ENCODE measurements around the gene CHN2.
A peak's percentile ranks its signal among the peaks of the same experiment; 100 is the strongest.
"Not testable (repeated sequence)": the region's sequence is repeated elsewhere in the genome, so short reads cannot be mapped to it uniquely, and the experiment has no call there.

Gene CHN2

DNA sequence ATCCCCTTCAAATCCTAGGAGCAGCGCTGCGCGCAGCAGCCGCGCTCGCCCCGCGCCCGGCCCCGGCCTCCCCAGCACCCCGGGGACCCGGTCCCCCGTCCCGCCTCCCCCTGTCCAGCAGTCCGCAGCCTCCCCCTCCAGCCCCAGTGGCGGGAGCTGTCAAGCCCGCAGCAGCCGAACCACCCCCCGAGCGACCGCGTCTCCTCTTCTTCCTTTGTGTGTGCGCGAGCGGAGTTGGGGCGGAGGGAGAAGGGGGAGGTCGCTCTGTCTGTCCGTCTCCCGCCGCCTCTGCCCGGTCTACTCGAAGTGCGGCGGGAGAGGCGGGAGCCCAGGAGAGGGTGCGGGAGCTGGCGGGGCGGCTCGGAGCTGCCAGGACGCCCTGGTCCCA, 375 bp upstream of the CHN2 start:
- Mint-ChIP-seq H3K4me1 (ENCODE audit: low read depth) (peaks cover 63% of the 10 kb centered on the region), H3K27me3 (peaks cover 20% of the 10 kb centered on the region), H3K36me3 (ENCODE audit: low read depth) (peaks cover 55% of the 10 kb centered on the region), H3K4me3 (peak overlapping the region; percentile 89), H3K9me3 (no peaks in the 10 kb centered on the region), H3K27ac (peak overlapping the region; percentile 66)
- intact Hi-C loops (cut with micrococcal nuclease), result loop anchor here (2.0 to 10.0 kb wide), 5 partner anchors 47 to 269 kb away; partner anchors contain the start of gene CPVL

DNA sequence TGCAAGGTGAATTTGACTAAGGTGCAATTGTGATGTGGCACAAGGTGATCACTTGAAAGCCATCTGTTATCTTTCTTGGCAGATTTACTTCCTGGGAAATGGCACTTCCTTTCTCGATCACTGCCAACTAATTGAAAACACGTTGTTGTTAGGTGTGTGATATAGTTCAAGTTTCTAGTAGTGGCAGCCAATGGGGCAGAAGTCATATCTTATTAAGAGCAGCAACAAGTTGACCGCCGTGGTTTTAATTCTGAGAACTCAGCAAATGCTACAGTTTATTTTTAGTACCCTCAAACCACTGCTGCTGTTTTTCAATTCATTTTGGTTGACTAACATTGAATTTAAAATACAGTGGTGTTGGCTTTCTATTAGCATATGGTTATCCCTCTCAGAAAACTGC, 1.6 kb downstream of the CHN2 start:
- peaks cover 72% of the 10 kb centered on the region for H3K4me1 Mint-ChIP-seq (ENCODE audit: low read depth)
- H3K4me3 Mint-ChIP-seq, result peak overlapping the region; percentile 26
- peaks cover 58% of the 10 kb centered on the region for H3K36me3 Mint-ChIP-seq (ENCODE audit: low read depth)
- intact Hi-C loops (cut with micrococcal nuclease), result loop anchor here (10.0 kb wide), 1 partner anchor 271 kb away; no protein-coding TSS in a partner anchor
- no peaks in the 10 kb centered on the region for H3K9me3 Mint-ChIP-seq
- H3K27me3 Mint-ChIP-seq, result peaks cover 17% of the 10 kb centered on the region
- no peak overlapping the region for H3K27ac Mint-ChIP-seq

DNA sequence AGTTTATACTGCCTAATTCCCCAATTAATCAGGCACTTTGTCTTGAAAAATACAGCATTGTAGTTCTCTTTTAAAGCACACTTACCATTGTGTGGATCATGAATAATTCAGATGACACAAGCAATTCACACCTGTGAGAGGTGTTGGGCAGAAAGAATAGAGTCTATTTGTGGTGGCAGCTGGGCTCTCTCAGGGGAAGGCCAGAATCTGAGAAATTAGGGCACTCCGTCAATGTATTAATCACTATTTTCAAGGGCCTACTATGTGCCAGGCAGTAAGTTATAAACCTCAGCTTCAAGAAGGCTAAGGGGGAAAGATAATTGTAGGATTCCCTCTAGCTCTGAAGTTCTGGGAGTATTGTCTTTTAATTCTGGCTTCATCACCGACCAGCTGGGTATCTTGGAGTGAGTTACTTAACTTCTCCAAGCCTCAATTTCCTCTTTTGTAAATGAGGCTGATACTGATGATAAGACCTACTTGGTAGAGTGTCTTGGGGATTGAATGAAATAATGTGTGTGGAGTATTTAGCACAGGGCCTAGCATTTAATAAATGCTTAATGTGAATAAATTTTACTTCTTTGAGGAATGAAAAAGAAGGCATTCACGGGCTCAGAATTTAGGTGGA, 2.5 kb downstream of the CHN2 start:
- H3K9me3 Mint-ChIP-seq, result no peaks in the 10 kb centered on the region
- intact Hi-C loops (cut with micrococcal nuclease), result loop anchor here (10.0 kb wide), 1 partner anchor 272 kb away; no protein-coding TSS in a partner anchor
- H3K27me3 Mint-ChIP-seq, result peaks cover 14% of the 10 kb centered on the region
- H3K36me3 Mint-ChIP-seq (ENCODE audit: low read depth), result peaks cover 49% of the 10 kb centered on the region
- no peak overlapping the region for H3K4me3 Mint-ChIP-seq
- H3K4me1 Mint-ChIP-seq (ENCODE audit: low read depth), result peaks cover 78% of the 10 kb centered on the region
- H3K27ac Mint-ChIP-seq, result no peak overlapping the region

DNA sequence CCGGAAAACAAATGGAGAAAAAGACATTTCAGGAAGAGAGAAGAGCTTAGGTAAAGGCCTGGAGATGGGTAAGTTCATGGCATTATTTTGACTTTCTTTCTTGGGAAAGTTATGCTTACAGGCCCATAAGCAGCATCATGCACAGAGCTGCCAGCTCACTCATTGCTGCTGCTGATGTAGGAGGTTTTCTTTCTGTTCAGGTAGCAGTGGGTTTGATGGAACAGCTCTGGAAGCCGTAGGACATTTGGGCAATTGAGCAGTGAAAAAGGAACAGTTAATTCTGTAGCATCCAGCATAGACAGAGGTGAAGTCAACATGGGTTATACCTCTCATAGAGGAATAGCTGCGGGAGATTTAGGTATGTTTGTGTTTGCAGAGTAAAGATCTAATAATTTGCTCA, 3.3 kb downstream of the CHN2 start:
- H3K27ac Mint-ChIP-seq, result no peak overlapping the region
- H3K4me1 Mint-ChIP-seq (ENCODE audit: low read depth), result peaks cover 80% of the 10 kb centered on the region
- intact Hi-C loops (cut with micrococcal nuclease), result loop anchor here (10.0 kb wide), 1 partner anchor 273 kb away; no protein-coding TSS in a partner anchor
- H3K9me3 Mint-ChIP-seq, result no peaks in the 10 kb centered on the region
- peaks cover 47% of the 10 kb centered on the region for H3K36me3 Mint-ChIP-seq (ENCODE audit: low read depth)
- no peak overlapping the region for H3K4me3 Mint-ChIP-seq
- H3K27me3 Mint-ChIP-seq, result peaks cover 11% of the 10 kb centered on the region

DNA sequence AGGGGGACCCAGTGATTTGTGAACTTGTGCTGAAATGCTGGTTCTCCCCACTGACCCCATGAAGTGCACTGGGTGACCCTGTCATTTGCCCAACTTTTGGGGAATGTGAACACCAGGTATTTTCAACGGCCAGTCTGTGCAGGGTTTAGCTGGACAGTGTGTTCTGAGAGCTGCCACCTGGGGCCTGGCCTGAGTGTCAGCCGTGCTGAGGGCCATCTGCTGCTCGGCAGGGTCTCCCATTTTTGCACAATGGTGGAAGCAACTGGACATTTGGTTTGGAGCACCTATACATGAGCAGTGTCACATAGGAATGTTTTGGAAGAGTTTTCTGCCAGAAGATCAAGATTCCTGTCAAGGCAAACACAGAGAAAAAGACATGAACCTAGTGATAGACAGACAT, 5.2 kb downstream of the CHN2 start:
- intact Hi-C loops (cut with micrococcal nuclease), result loop anchor here (10.0 kb wide), 1 partner anchor 275 kb away; no protein-coding TSS in a partner anchor
- Mint-ChIP-seq H3K4me3 (no peak overlapping the region), H3K4me1 (ENCODE audit: low read depth) (peaks cover 73% of the 10 kb centered on the region), H3K9me3 (no peaks in the 10 kb centered on the region), H3K27ac (no peak overlapping the region), H3K27me3 (no peaks in the 10 kb centered on the region), H3K36me3 (ENCODE audit: low read depth) (peaks cover 34% of the 10 kb centered on the region)

DNA sequence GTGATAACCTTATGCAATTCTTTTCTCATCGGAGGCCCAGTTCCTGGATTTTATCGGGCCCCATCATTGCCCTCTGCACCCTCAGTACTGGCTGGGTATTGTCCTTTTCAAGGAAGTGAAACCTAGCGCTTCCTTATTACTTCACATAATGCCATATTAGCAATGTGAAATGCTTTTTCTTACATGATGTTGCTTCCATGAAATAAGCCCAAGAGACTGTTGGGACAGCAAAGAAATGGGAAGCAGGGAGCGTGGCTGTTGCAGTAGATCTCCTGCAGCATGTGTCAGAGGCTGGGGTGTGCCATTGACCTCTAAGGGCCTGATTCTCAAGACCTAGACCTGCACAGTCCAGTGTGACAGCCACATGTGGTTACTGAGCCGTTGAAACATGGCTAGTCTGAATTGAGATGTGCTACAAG, 8.1 kb downstream of the CHN2 start:
- Mint-ChIP-seq H3K27me3 (no peaks in the 10 kb centered on the region), H3K36me3 (ENCODE audit: low read depth) (peaks cover 40% of the 10 kb centered on the region), H3K27ac (peak overlapping the region; percentile 65), H3K4me1 (ENCODE audit: low read depth) (peaks cover 73% of the 10 kb centered on the region), H3K9me3 (no peaks in the 10 kb centered on the region), H3K4me3 (no peak overlapping the region)
- intact Hi-C loops (cut with micrococcal nuclease), result no loop called here

DNA sequence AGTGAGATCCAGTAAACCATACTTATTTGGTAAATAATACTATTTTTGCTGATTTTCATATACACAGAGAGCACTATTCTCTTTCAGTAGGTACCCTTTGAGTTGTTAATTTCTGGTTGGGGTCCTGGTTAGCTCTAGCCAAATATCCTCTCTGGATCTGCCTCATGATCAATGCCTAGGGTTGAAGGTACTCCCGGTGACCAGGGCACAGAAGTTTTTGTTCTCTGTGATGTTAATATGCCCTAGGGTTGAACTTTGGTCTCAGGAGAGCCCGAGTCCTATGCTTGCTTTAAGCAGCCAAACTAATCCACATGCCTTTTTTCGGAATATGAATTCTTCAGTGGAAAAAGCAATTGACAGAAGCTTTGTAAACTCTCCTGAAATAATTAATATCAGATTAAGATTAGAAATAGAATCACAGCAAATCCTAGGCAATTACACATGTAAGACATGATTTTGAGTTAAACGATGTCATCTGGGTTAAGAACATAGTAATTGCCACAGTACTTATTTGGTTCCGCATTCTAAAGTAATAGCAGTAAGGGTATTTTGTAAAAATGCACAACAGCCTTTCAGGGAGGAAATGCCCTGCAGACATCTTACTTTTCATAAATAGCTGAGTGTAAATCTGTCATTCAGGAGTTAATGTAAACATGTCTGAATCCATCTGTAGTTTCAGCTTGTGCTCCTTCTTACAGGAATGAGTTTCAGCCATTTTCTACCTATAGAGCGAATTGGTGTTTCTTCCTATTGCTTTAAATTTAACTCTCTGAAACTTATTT, 10.1 kb downstream of the CHN2 start:
- Mint-ChIP-seq H3K4me1 (ENCODE audit: low read depth) (peaks cover 82% of the 10 kb centered on the region), H3K27me3 (no peaks in the 10 kb centered on the region), H3K27ac (no peak overlapping the region), H3K4me3 (no peak overlapping the region), H3K36me3 (ENCODE audit: low read depth) (peaks cover 42% of the 10 kb centered on the region), H3K9me3 (no peaks in the 10 kb centered on the region)
- intact Hi-C loops (cut with micrococcal nuclease), result no loop called here

DNA sequence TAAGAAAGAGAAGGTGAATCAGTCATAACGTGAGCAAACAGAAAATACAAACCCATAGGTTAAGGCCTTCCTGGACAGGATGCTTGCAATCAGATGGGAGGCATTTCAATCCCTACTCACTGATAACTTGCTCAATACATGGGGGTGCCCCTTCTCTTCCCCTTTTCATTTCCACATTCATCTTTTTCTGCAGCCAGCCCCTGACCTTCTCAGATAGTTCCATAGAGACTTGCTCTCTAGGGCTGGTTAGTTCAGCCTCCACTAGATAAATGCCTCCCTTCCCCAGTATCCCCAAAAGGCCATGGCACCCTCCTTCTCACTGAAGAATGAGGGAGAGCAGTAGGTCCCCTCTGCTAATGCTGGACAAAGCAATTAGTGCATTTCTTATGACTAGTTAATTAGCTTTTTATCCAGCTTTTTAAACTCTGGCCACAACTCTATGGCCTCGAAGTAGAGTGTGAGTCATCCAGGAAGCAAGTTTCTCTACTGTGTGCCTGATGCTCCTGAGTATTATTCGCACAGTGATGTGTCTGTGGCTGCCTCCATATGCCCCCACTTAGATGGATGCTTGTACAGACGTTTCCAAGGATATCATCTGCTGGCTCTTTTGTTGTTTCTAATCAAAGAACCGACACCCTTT, 12.7 kb downstream of the CHN2 start:
- no peak overlapping the region for H3K4me3 Mint-ChIP-seq
- peaks cover 70% of the 10 kb centered on the region for H3K4me1 Mint-ChIP-seq (ENCODE audit: low read depth)
- intact Hi-C loops (cut with micrococcal nuclease), result no loop called here
- no peaks in the 10 kb centered on the region for H3K27me3 Mint-ChIP-seq
- H3K27ac Mint-ChIP-seq, result peak overlapping the region; percentile 27
- H3K36me3 Mint-ChIP-seq (ENCODE audit: low read depth), result peaks cover 50% of the 10 kb centered on the region
- H3K9me3 Mint-ChIP-seq, result no peaks in the 10 kb centered on the region

DNA sequence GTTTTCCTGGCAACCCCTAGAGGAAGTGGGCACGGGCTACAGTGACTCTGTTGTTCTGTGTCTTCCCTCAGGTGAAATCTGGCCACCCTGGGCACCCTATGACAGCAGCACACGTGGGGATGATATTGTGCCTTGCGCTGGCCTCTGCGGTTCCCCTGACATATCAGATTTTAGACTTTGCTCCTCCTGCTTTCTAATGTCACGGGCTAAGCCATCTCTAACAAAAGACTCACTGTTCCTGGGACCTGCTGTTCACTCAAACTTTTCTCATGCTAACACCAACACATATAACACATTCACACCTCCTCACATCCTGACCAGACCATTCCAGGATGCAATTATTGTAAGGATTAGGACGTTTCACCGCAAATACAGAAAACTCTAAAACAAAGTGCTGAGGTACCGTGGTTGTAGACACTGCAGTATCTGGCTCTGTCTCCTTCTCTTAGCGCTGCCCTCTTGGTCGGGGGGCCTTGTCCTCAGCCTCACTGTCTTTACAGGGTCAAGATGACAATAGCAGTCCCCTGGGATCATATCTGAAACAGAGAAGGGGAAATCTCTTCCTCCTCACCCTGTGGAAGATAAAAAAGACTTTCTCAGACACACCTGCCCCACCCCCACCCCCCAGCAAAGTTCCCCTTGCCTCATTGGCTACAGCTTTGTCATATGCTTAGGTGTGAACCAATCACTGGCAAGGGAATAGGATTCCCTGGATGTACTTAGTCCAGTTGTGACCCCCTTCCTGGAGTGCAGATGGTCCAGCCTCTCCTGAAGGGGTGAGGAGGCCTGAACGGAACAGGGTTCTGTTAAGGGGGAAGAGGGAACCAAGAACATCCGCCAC, 14.1 kb downstream of the CHN2 start:
- H3K4me1 Mint-ChIP-seq (ENCODE audit: low read depth), result peaks cover 67% of the 10 kb centered on the region

DNA sequence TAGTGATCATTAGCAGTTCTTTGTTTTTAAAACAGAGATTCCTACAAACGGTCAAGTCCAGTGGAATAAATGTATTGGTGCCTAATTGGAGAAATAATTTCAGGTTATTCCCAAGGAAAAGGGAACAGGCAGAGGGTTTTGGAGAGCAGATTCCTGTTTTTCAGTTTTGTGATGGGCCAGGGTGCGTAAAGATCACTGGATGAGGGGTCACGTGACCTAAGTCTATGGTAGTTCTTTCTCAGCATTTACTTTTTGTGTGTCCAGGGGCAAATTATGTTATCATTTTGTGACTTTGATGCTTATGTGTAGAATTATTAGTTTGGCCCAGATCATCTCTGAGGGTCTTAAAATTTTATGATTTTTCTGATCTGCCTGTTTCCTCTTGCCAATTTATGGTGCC, 15.2 kb downstream of the CHN2 start:
- peaks cover 66% of the 10 kb centered on the region for H3K4me1 Mint-ChIP-seq (ENCODE audit: low read depth)
- H3K27me3 Mint-ChIP-seq, result no peaks in the 10 kb centered on the region
- H3K27ac Mint-ChIP-seq, result no peak overlapping the region
- H3K4me3 Mint-ChIP-seq, result no peak overlapping the region
- no peaks in the 10 kb centered on the region for H3K9me3 Mint-ChIP-seq
- H3K36me3 Mint-ChIP-seq (ENCODE audit: low read depth), result peaks cover 74% of the 10 kb centered on the region
- intact Hi-C loops (cut with micrococcal nuclease), result no loop called here

More for the DNA sequence above, 14.1 kb downstream of the CHN2 start:
- H3K27ac Mint-ChIP-seq, result peak overlapping the region; percentile 32
- intact Hi-C loops (cut with micrococcal nuclease), result no loop called here
- H3K27me3 Mint-ChIP-seq, result no peaks in the 10 kb centered on the region
- H3K9me3 Mint-ChIP-seq, result no peaks in the 10 kb centered on the region
- H3K4me3 Mint-ChIP-seq, result no peak overlapping the region
- peaks cover 64% of the 10 kb centered on the region for H3K36me3 Mint-ChIP-seq (ENCODE audit: low read depth)

DNA sequence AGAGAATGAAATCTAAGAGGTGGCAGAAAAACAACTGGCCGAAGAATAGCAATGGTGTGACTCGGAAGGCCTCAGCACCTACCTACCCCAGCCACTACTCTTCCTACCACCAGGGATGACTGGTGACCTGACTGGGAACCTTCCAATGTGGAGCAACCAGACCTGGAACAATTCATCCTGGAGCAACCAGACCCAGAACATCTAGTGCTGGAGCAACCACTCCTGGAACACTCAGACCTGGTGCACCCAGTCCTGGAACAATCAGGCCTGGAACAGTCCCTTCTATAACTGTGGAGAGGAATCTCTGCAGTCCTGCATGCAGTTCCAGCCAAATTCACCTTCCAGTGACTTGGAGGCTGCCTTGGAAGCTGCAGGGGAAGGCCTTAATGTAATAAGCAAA, 18.2 kb downstream of the CHN2 start:
- peaks cover 75% of the 10 kb centered on the region for H3K36me3 Mint-ChIP-seq (ENCODE audit: low read depth)
- H3K9me3 Mint-ChIP-seq; intact Hi-C loops (cut with micrococcal nuclease); H3K27ac Mint-ChIP-seq; H3K27me3 Mint-ChIP-seq; H3K4me3 Mint-ChIP-seq: not testable (repeated sequence)
- H3K4me1 Mint-ChIP-seq (ENCODE audit: low read depth), result peaks cover 54% of the 10 kb centered on the region

DNA sequence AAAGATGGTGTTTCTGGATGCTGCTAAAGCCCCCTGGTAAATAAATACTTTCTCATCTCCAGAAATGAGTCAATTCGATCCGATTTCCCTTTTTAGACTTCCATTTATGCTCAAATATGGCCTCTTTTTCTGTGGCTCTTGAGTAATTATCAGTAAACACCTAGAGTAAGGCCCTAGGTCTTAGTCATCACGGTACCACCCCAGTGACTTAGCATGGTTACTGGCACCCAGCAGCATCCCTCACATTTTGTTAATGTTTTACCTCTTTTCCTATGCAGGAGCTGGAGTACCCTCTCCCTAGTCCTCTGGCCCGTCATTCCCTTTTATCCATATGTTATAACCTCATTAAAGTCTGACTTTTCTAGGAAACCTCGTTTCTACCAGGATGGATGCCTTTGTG, 19.5 kb downstream of the CHN2 start:
- Mint-ChIP-seq H3K36me3 (ENCODE audit: low read depth) (peaks cover 67% of the 10 kb centered on the region), H3K27me3 (no peaks in the 10 kb centered on the region), H3K4me3 (no peak overlapping the region), H3K4me1 (ENCODE audit: low read depth) (peaks cover 43% of the 10 kb centered on the region), H3K9me3 (no peaks in the 10 kb centered on the region), H3K27ac (no peak overlapping the region)
- intact Hi-C loops (cut with micrococcal nuclease), result no loop called here

DNA sequence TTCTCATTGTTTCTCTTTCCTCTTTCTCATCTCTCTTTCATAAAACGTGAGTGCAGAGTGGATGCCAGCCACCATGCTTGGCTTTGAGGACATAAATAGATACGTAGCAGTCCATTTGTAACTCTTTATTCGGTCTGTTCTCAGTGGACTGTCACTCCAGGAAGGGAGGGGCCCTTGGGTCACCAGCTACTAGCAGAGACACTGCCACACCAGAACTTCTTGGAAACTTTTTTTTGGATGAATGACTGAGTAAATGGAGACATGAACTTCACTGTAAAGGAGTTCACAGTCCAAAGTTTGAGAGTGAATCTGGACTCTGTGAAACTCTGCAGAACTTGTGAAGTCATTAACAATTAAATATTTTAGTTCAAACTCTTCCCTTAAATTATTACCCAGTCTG, 20.2 kb downstream of the CHN2 start:
- no peak overlapping the region for H3K4me3 Mint-ChIP-seq
- peaks cover 38% of the 10 kb centered on the region for H3K4me1 Mint-ChIP-seq (ENCODE audit: low read depth)
- intact Hi-C loops (cut with micrococcal nuclease), result no loop called here
- no peaks in the 10 kb centered on the region for H3K27me3 Mint-ChIP-seq
- peaks cover 65% of the 10 kb centered on the region for H3K36me3 Mint-ChIP-seq (ENCODE audit: low read depth)
- H3K27ac Mint-ChIP-seq, result no peak overlapping the region
- no peaks in the 10 kb centered on the region for H3K9me3 Mint-ChIP-seq
